ENCODE results near the gene XYLT1.

XYLT1 gene

GRCh38 chr16:17143546-17144419 is 327.0 kb downstream of the XYLT1 start:
- H3K9me3 Mint-ChIP-seq = no peaks in the 10 kb centered on the region
- H3K27me3 Mint-ChIP-seq = no peaks in the 10 kb centered on the region
- H3K27ac Mint-ChIP-seq = no peak overlapping the region
- no peaks in the 10 kb centered on the region for H3K4me1 Mint-ChIP-seq (ENCODE audit: low read depth)
- H3K4me3 Mint-ChIP-seq = no peak overlapping the region
- H3K36me3 Mint-ChIP-seq (ENCODE audit: low read depth) = peaks cover 18% of the 10 kb centered on the region

GRCh38 chr16:17138801-17139200 is 332.0 kb downstream of the XYLT1 start:
- Mint-ChIP-seq H3K4me3 (no peak overlapping the region), H3K36me3 (ENCODE audit: low read depth) (peaks cover 49% of the 10 kb centered on the region), H3K27me3 (no peaks in the 10 kb centered on the region), H3K4me1 (ENCODE audit: low read depth) (peaks cover 9% of the 10 kb centered on the region), H3K27ac (no peak overlapping the region), H3K9me3 (no peaks in the 10 kb centered on the region)

- H3K27me3 Mint-ChIP-seq = no peaks in the 10 kb centered on the region
- H3K4me1 Mint-ChIP-seq (ENCODE audit: low read depth) = peaks cover 17% of the 10 kb centered on the region
- peaks cover 62% of the 10 kb centered on the region for H3K36me3 Mint-ChIP-seq (ENCODE audit: low read depth)
- H3K27ac Mint-ChIP-seq = no peak overlapping the region
- H3K9me3 Mint-ChIP-seq = no peaks in the 10 kb centered on the region
- H3K4me3 Mint-ChIP-seq = no peak overlapping the region
Measured at GRCh38 chr16:17135439-17135838, 335.3 kb downstream of the XYLT1 start.

- Mint-ChIP-seq H3K4me3 (no peak overlapping the region), H3K27me3 (no peaks in the 10 kb centered on the region), H3K36me3 (ENCODE audit: low read depth) (peaks cover 58% of the 10 kb centered on the region), H3K9me3 (no peaks in the 10 kb centered on the region), H3K4me1 (ENCODE audit: low read depth) (peaks cover 17% of the 10 kb centered on the region), H3K27ac (no peak overlapping the region)
Measured at GRCh38 chr16:17134586-17134985, 336.2 kb downstream of the XYLT1 start.

- Mint-ChIP-seq H3K27ac (no peak overlapping the region), H3K27me3 (no peaks in the 10 kb centered on the region), H3K4me3 (no peak overlapping the region), H3K36me3 (ENCODE audit: low read depth) (peaks cover 52% of the 10 kb centered on the region), H3K4me1 (ENCODE audit: low read depth) (peaks cover 17% of the 10 kb centered on the region), H3K9me3 (no peaks in the 10 kb centered on the region)
Measured at GRCh38 chr16:17133851-17134250, 336.9 kb downstream of the XYLT1 start.

- Mint-ChIP-seq H3K36me3 (ENCODE audit: low read depth) (peaks cover 51% of the 10 kb centered on the region), H3K4me3 (no peak overlapping the region), H3K4me1 (ENCODE audit: low read depth) (peaks cover 17% of the 10 kb centered on the region), H3K9me3 (no peaks in the 10 kb centered on the region), H3K27me3 (no peaks in the 10 kb centered on the region), H3K27ac (no peak overlapping the region)
Measured at GRCh38 chr16:17131351-17131750, 339.4 kb downstream of the XYLT1 start.

- Mint-ChIP-seq H3K27me3 (no peaks in the 10 kb centered on the region), H3K36me3 (ENCODE audit: low read depth) (peaks cover 54% of the 10 kb centered on the region), H3K27ac (no peak overlapping the region), H3K9me3 (no peaks in the 10 kb centered on the region), H3K4me3 (no peak overlapping the region), H3K4me1 (ENCODE audit: low read depth) (peaks cover 17% of the 10 kb centered on the region)
Measured at GRCh38 chr16:17130733-17131132, 340.0 kb downstream of the XYLT1 start.

- H3K9me3 Mint-ChIP-seq = peaks cover 5% of the 10 kb centered on the region
Measured at GRCh38 chr16:17129971-17130370, 340.8 kb downstream of the XYLT1 start.

GRCh38 chr16:17128791-17129190 is 342.0 kb downstream of the XYLT1 start:
- peaks cover 65% of the 10 kb centered on the region for H3K36me3 Mint-ChIP-seq (ENCODE audit: low read depth)
- H3K27ac Mint-ChIP-seq = no peak overlapping the region
- no peaks in the 10 kb centered on the region for H3K27me3 Mint-ChIP-seq
- H3K9me3 Mint-ChIP-seq = peaks cover 7% of the 10 kb centered on the region
- H3K4me3 Mint-ChIP-seq = no peak overlapping the region
- H3K4me1 Mint-ChIP-seq (ENCODE audit: low read depth) = peaks cover 8% of the 10 kb centered on the region

More at GRCh38 chr16:17129971-17130370, 340.8 kb downstream of the XYLT1 start:
- Mint-ChIP-seq H3K4me1 (ENCODE audit: low read depth) (peaks cover 17% of the 10 kb centered on the region), H3K4me3 (no peak overlapping the region), H3K27me3 (no peaks in the 10 kb centered on the region), H3K27ac (no peak overlapping the region), H3K36me3 (ENCODE audit: low read depth) (peaks cover 61% of the 10 kb centered on the region)

- Mint-ChIP-seq H3K27ac (no peak overlapping the region), H3K4me1 (ENCODE audit: low read depth) (peaks cover 6% of the 10 kb centered on the region), H3K27me3 (no peaks in the 10 kb centered on the region), H3K9me3 (peaks cover 7% of the 10 kb centered on the region), H3K36me3 (ENCODE audit: low read depth) (peaks cover 62% of the 10 kb centered on the region), H3K4me3 (no peak overlapping the region)
Measured at GRCh38 chr16:17126156-17126555, 344.6 kb downstream of the XYLT1 start.

- Mint-ChIP-seq H3K27me3 (no peaks in the 10 kb centered on the region), H3K4me3 (no peak overlapping the region), H3K27ac (no peak overlapping the region), H3K36me3 (ENCODE audit: low read depth) (peaks cover 62% of the 10 kb centered on the region), H3K9me3 (peaks cover 7% of the 10 kb centered on the region), H3K4me1 (ENCODE audit: low read depth) (peaks cover 1% of the 10 kb centered on the region)
Measured at GRCh38 chr16:17125671-17126070, 345.1 kb downstream of the XYLT1 start.

GRCh38 chr16:17117906-17118577 is 352.7 kb downstream of the XYLT1 start:
- H3K27me3 Mint-ChIP-seq = no peaks in the 10 kb centered on the region
- no peaks in the 10 kb centered on the region for H3K9me3 Mint-ChIP-seq
- no peaks in the 10 kb centered on the region for H3K4me1 Mint-ChIP-seq (ENCODE audit: low read depth)
- no peak overlapping the region for H3K4me3 Mint-ChIP-seq
- peaks cover 27% of the 10 kb centered on the region for H3K36me3 Mint-ChIP-seq (ENCODE audit: low read depth)
- no peak overlapping the region for H3K27ac Mint-ChIP-seq

GRCh38 chr16:17116595-17117322 is 354.0 kb downstream of the XYLT1 start:
- Mint-ChIP-seq H3K4me1 (ENCODE audit: low read depth) (no peaks in the 10 kb centered on the region), H3K9me3 (no peaks in the 10 kb centered on the region), H3K27me3 (no peaks in the 10 kb centered on the region), H3K4me3 (no peak overlapping the region), H3K36me3 (ENCODE audit: low read depth) (peaks cover 18% of the 10 kb centered on the region), H3K27ac (no peak overlapping the region)

GRCh38 chr16:17109413-17109812 is 361.3 kb downstream of the XYLT1 start:
- Mint-ChIP-seq H3K36me3 (ENCODE audit: low read depth) (peaks cover 9% of the 10 kb centered on the region), H3K27me3 (no peaks in the 10 kb centered on the region), H3K27ac (no peak overlapping the region), H3K4me1 (ENCODE audit: low read depth) (peaks cover 16% of the 10 kb centered on the region), H3K4me3 (no peak overlapping the region), H3K9me3 (no peaks in the 10 kb centered on the region)

GRCh38 chr16:17108596-17108995 is 362.2 kb downstream of the XYLT1 start:
- no peak overlapping the region for H3K4me3 Mint-ChIP-seq
- H3K27me3 Mint-ChIP-seq = no peaks in the 10 kb centered on the region
- H3K9me3 Mint-ChIP-seq = no peaks in the 10 kb centered on the region
- no peak overlapping the region for H3K27ac Mint-ChIP-seq
- H3K36me3 Mint-ChIP-seq (ENCODE audit: low read depth) = peaks cover 9% of the 10 kb centered on the region
- peaks cover 19% of the 10 kb centered on the region for H3K4me1 Mint-ChIP-seq (ENCODE audit: low read depth)

Data from stimulated activated naive CD8-positive, alpha-beta T cell treated with anti-CD3 and anti-CD28 coated beads, Interleukin-15, Interleukin-2, amounts not matched to agents 100 ng/mL and 50 ng/mL, for 24 hours (primary cell).